ENCODE results near the gene MAST4.

- no peak for TF ChIP-seq CTCF (optimal IDR thresholded peaks at IDR 0.05 in 1 of 3, IDR thresholded peaks at IDR 0.05 in 1 of 3, conservative IDR thresholded peaks at IDR 0.05 in 1 of 3; ENCODE audit: extremely low read depth in 1 of 3, insufficient read depth in 2 of 3, low read length in 3 of 3)
- no peak for TF ChIP-seq EZH2 (IDR thresholded peaks at IDR 0.05; ENCODE audit: low read length)
Observed at GRCh38 chr5:66818935-66819328, 222.7 kb downstream of the MAST4 start.

All from keratinocyte (primary cell).